HG02884 (cell line): ENCODE results near the gene PEX14.

Experiments used
- ATAC-seq: cut with Tn5 transposase; IDR thresholded peaks from one replicate; pipeline ENCODE4 v1.9.1; 2021; ENCODE audit warnings: mild to moderate bottlenecking, moderate library complexity; ENCODE audit not compliant: unreplicated experiment

The PEX14 gene

GRCh38 chr1:10659646-10660540, 185.1 kb downstream of the PEX14 start:
- ATAC-seq, result no peak

- no peak for ATAC-seq
These were observed 186.7 kb downstream of the PEX14 start for GRCh38 chr1:10661453-10661852.

DNA sequence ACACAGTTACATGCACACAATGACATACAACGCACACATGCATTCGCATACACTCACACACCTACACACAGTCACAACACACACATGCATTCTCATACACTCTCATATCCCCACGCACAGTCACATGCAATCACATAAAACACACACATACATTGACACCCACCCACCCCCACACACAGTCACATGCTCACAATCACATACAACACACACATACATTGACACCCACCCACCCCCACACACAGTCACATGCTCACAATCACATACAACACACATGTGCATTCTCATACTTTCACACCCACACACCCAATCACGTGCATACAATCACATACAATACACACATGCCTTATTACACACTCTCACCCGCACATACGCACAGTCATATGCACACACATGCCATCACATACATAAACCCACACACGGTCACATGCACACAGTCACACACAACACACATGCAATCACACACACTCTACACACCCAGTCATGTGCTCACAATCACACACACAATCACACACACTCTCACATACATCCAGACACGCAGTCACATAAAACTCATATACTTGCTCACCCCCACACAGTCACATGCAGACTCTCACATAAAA, 187.4 kb downstream of the PEX14 start:
- ATAC-seq, result no peak

DNA sequence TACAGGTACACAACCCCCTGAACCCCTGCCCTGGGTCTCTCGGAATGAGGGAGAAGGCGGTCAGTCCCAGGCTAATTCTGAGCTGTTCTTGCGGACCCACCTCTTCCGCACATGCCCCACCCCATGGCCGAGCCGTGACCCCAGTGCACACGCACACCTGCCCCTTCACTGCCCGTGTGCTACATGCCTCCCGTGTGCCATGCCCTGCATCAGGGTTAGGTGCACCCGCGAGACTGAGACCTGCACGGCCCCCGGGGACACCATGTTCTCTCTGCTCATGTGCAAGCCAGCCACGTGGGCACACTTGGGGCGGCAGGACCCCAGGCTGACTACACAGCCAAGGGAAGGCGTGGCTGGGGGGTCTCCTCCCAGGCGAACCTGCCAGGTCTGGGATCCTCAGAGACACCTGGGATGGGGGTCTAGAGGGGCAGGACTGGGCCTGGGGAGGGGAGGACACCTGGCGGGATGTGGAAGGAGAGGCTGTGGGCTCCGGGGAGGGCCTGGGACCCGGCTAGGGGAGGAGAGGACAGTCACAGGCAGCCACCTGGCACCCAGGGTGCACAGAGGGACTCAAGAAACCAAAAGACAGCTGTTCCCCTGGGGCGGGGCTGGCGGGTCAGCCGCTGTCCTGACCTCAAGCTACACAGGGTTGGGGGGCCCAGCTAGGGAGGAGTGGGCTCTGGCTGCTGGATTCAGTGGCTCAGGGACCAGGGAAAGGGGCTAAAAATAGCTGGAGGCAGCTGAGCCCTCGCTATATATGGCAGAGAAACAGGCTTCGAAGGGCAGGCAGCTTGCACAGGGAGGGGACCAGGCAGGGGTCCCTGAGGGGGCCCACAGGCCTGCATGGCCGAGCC, 188.3 kb downstream of the PEX14 start:
- ATAC-seq, result no peak

GRCh38 chr1:10663678-10664035, 188.9 kb downstream of the PEX14 start:
- ATAC-seq, result no peak

DNA sequence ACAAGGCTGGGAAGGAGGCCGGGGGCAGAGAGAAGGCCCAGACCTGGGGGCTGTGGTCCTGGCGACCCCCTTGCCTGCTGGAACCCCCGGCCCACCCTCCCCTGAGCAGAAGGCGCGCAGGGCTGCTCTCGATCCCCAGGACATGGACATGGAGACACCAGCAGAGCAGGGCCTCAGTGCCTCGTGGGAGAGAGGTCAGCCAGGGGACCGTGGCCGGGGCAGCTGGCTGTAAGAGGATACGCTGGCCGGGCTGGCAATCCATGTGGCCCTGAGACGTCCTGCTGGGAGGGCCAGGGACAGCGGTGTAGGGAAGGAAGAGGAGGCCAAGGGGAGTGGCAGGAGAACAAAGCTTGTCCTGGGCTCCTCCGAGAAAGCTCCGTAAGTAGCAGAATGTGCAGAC, 189.5 kb downstream of the PEX14 start:
- no peak for ATAC-seq

- ATAC-seq, result no peak
These were observed 190.5 kb downstream of the PEX14 start for GRCh38 chr1:10665226-10665625.

DNA sequence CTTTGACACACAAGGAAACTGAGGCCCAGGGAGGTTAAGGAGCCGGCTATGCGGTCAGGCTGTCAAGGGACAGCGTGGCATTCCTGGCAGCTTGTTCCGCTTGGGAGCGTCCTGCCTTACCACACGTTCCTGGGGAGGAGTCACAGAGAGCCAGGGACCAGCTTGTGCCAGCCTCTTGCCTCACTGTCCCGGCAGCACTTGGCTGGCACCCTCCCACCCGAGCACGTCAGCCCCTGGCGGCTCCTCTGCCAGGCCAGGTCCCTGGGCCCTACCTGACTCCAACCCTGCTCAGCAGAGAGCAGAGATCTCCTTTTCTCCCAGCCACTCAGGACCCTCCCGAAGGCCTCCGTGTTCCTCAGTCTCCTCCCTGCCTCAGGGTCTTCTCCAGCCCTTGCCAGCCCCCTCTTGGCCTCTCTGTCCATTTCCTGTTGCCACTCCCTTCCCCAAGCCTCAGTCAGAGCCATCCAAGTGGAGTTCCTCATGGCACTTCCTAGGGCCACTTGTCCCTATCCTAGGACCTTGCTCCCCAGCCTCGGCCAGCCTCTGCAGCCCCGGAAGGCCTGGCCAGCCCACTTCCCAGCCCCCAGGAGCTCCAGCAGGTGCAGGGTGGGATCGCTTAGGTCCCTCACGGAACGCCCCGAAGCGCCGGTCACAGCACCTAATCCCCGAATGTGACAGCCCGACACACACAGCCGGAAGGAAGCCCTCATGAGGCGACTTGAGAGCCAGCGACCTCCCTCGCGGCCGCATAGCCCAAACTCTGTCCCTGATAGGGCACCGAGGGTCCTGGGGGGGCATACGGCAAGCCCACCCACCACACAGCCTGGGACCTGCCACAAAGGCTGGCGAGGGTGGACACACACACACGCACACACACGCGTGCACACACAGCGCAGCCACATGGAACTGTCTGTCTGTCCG, 191.4 kb downstream of the PEX14 start:
- no peak for ATAC-seq

- no peak for ATAC-seq
These were observed 193.4 kb downstream of the PEX14 start for GRCh38 chr1:10667861-10668761.

DNA sequence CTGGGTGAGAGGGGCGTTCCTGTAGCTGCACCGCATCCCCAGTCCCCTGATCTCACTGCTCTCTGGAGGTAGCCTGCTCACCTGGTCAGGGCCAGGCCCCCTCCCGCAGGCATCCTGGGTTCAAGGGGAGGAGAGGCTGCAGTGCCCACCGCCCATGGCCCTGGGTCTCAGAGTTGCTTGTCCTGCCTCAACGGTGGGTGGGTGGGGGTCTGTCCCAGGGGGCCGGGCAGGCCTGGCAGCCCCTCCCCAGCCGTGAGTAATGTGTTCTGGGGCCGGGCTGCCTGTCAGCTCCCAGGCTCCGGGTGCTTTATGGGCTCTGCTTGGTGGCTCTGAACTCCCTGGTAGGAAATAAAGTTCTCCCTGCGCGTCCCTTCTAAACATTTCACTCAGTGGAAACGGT, 194.8 kb downstream of the PEX14 start:
- no peak for ATAC-seq

GRCh38 chr1:10670190-10670589, 195.4 kb downstream of the PEX14 start:
- no peak for ATAC-seq

- no peak for ATAC-seq
These were observed 196.3 kb downstream of the PEX14 start for GRCh38 chr1:10671090-10671489.

GRCh38 chr1:10671622-10672342, 197.0 kb downstream of the PEX14 start:
- no peak for ATAC-seq

GRCh38 chr1:10672343-10673050, 197.7 kb downstream of the PEX14 start:
- ATAC-seq, result no peak

DNA sequence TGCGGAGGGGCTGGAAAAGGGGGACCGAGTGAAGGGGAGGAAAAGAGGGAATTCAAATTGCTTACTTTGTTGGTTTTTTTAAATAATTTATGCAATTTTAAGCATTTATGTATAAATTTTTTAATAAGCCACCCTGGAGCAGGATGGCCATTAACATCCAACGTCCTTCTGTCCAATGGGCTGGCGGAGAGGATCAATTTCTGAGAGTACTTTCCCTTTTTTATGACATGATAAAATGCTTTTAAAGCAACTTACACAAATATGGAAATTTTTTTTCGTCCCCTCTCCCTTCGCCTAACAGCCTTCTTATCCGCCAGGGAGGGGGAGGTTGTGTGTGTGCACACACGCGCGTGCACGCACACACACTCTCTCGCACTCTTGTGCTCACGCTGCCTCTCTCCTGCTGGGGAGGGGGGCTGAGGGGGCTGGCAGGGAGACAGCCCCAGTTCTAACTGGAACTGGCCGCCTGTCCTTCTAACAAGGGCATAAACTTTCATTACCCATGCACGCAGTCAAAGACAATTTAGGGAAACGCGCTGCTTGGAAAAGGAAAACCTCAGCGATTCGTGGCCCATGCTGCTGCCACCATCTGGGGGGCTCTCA, 198.5 kb downstream of the PEX14 start:
- ATAC-seq, result no peak

GRCh38 chr1:10674222-10674621, 199.5 kb downstream of the PEX14 start:
- ATAC-seq, result no peak

GRCh38 chr1:10674700-10675609, 200.2 kb downstream of the PEX14 start:
- no peak for ATAC-seq
